Cardiac fibroblast (primary cell): ENCODE results near the gene C2orf78.

Experiments
- DNase-seq, 2 donors: peaks; one replicate each; pipeline versions ENCODE4 v3.0.0 to v3.0.0-alpha.2; 2010; ENCODE audit warnings: low read depth in 2 of 2
- H3K4me3 ChIP-seq, 2 donors: replicated peaks in 1 of 2; 1 replicate in 1 of 2; 2 replicates in 1 of 2; pipeline ENCODE4 v1.5.1; 2011; ENCODE audit warnings: low read depth in 2 of 2, low read length in 2 of 2, mild to moderate bottlenecking in 2 of 2, moderate library complexity in 1 of 2
- TF ChIP-seq, protein P1 (sequence below): IDR thresholded peaks from one replicate; pipeline ENCODE4 v1.5.1; 2011; ENCODE audit warnings: low read depth, mild to moderate bottlenecking, low read length, inconsistent platforms

The C2orf78 gene

DNA sequence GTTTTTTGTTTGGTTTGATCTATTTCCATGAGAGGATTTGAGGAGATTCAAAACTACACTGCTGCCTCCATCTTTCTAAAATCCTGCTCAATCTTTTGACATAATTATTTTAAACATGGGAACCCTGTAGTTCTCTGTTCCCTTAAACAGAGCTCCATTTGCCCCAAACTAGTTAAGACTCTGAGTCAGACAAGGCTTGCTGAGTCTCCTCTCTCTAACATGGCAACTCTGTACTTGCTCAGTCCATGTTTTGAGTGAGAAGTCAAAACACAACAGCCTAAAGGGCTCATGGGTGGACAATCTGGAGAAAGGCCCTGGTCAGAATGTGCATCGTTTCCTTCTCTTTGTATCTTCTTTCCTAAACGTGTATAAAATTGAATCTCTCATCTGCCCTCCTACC, 37.7 kb downstream of the C2orf78 start:
- H3K4me3 ChIP-seq, result no peak overlapping the region
- TF ChIP-seq, protein P1, sequence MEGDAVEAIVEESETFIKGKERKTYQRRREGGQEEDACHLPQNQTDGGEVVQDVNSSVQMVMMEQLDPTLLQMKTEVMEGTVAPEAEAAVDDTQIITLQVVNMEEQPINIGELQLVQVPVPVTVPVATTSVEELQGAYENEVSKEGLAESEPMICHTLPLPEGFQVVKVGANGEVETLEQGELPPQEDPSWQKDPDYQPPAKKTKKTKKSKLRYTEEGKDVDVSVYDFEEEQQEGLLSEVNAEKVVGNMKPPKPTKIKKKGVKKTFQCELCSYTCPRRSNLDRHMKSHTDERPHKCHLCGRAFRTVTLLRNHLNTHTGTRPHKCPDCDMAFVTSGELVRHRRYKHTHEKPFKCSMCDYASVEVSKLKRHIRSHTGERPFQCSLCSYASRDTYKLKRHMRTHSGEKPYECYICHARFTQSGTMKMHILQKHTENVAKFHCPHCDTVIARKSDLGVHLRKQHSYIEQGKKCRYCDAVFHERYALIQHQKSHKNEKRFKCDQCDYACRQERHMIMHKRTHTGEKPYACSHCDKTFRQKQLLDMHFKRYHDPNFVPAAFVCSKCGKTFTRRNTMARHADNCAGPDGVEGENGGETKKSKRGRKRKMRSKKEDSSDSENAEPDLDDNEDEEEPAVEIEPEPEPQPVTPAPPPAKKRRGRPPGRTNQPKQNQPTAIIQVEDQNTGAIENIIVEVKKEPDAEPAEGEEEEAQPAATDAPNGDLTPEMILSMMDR, result no peak
- DNase-seq, result no peak

DNA sequence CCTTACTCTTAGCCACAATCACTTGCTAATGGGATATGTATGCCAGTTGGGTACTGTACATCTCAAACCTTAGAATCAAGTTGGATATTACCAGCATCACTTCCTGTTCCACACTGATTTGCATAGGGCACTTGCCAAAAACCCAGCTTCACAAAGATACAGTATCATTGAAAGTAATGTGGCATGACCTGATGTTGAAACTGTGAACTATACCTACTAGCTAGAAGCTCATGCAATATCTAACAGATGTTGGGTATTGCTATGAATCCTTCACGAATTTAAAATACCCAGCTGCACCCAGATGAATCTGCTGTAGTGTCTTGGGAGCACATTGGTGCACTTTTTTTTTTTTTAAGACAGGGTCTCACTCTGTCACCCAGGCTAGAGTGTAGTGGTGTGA, 38.3 kb downstream of the C2orf78 start:
- no peak for DNase-seq
- TF ChIP-seq, protein P1, result no peak
- no peak overlapping the region for H3K4me3 ChIP-seq

DNA sequence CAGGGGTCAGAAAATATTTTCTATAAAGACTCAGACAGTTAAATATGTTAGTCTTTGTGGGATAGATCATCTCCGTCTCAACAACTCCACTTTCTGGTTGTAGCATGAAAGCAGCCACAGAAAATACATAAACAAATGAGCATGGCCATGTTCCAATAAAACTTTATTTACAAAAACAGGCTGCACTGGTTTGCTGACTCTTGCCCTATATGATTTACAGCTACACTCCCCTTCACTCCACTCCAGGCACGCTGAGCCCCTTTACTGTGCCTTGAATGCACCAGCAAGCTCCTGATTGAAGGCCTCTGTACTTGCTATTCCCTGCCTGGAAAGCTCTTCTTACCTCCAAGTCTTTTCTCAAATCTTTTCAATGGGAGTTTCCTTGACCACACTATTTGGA, 39.0 kb downstream of the C2orf78 start:
- no peak for DNase-seq
- no peak overlapping the region for H3K4me3 ChIP-seq
- TF ChIP-seq, protein P1, result no peak

DNA sequence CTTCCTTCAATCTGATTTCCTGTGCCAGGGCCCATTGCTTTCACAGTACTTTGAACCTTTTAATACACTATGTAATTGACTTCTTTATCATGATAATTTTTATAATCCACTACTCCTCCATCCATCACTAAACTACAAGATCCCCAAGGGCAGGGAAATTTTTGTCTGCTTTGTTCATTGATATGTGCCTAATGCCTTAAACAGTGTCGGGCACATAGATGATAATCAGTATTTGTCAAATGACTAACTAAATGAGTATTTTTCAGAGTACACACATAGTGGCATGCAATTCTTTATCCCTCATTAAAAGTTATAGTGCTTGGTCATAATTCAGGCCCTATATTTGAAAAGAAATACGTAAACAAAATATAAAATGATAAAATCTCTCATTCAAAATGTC, 39.4 kb downstream of the C2orf78 start:
- no peak overlapping the region for H3K4me3 ChIP-seq
- DNase-seq, result no peak
- TF ChIP-seq, protein P1, result no peak

DNA sequence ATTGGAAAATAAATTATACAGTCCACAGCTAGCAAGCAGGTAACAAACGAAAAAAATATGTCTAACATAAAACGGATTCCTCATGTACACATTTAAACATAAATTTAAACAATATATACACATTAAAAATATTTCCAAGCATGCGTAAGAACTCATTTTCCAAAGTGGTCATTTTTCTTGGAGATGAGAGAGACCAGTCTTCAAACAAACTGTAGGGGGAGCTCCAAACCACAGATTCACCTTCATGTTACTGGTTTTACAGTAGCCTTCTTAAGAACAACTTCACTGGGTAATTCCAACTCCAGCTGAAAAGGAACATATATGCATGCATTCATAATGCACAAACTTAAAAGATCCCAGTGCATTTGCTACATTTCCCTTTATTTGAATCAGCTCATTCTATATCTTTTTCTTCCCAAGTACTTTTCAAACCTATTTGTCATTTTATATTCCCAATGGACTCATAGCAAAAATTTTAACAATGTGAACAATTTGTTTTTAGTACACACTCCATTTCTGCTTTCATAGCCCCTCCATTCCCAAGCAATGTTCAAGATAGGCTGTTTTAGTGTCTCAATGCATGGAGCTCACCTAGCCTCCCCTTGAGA, 40.0 kb downstream of the C2orf78 start:
- TF ChIP-seq, protein P1, result peak; percentile 79
- H3K4me3 ChIP-seq, result no peak overlapping the region
- DNase-seq, result peak; percentile 92 to 94

DNA sequence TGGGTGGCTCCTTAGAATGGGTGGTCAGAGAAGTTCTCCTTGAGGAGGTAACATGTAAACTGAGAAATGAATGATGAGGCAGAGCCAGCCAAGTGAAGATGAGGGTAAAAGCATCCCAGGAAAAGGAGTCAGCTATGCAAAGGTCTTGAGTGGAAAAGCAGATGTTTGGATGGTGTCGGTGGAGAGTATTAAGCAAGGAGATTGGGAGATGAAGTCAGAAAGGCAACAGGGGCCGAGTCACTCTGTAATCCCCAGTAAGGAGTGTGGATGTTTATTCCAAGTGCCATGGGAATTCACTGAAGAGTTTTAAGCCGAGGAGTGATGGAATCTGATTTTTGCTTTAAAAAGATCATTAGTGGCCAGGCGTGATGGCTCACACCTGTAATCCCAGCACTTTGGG, 41.4 kb downstream of the C2orf78 start:
- TF ChIP-seq, protein P1, result no peak
- DNase-seq, result no peak
- H3K4me3 ChIP-seq, result no peak overlapping the region

DNA sequence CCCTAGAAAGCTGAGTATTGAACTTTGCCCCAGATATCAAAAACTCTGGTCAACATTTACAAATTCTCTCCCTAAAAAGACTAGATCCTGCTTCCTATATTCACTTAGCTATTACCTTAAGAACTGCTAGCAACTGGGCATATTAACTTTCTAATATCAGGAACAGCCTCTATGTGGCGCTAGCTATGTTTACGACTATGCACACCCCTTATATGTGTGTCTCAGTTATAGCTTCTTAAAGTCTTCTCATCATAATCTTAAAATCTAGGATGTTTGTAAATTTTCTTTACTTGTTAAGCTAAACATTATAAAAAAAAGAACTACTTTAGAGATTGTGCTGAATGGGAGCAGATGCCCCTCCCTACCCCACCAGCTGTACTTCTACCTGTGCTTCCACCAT, 43.0 kb downstream of the C2orf78 start:
- TF ChIP-seq, protein P1, result peak; percentile 52
- peak; percentile 59 to 69 for DNase-seq
- H3K4me3 ChIP-seq, result no peak overlapping the region
